RWPE1 (cell line): ENCODE results near the gene LRRIQ3.

Experiments
- CTCF ChIA-PET: fragments of 350-600 bp; sonication (Branson Sonifier 250); formaldehyde crosslinking; extraction: SDS; loops from one replicate; lab custom pipeline; 2021; lab: Yijun Ruan, JAX
- POLR2A ChIA-PET: fragments of 400-600 bp; formaldehyde crosslinking; extraction: SDS; loops from one replicate; lab custom pipeline; 2020; ENCODE audit warnings: antibody characterized with exemption; ENCODE audit not compliant: low non-redundant PET; lab: Yijun Ruan, JAX
- DNase-seq: peaks from one replicate; pipeline ENCODE4 v3.0.0; 2012; ENCODE audit warnings: low spot score
- H3K27ac ChIP-seq: fragments of 450-650 bp; 2 replicates; pipeline ENCODE4 v1.5.1; 2017
- CTCF ChIP-seq: fragments of 450-650 bp; conservative IDR thresholded peaks from 2 replicates; pipeline ENCODE4 v1.5.1; 2017; ENCODE audit warnings: low read depth, mild to moderate bottlenecking

LRRIQ3 gene

DNA sequence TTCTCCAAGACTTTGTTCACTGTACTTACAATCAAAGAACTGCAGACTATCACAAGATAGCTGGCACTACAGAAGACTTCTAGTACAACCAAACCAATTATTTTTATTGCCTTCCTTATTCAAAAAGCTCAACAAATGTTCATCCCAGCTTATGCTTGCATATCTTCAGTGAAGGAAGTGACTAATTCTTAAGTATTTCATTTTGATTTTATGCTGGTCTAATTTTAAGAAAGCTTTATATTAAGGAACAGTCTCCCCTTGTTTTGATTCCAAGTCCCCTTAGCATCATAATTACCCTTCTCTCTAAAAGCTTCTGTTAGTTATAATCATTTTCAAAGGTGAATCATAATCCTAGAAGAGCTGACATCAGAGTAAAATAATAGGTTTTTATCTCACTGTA is 132.9 kb downstream of the LRRIQ3 start:
- DNase-seq: no peak
- POLR2A ChIA-PET: no interaction called here
- no peak for TF ChIP-seq CTCF
- CTCF ChIA-PET: interaction anchor here (0.5 kb wide), 1 partner anchor 390 kb away, joined by 3 read pairs; no protein-coding TSS in a partner anchor
- H3K27ac ChIP-seq: no peak overlapping the region

- no peak for DNase-seq
- POLR2A ChIA-PET: no interaction called here
- no peak for TF ChIP-seq CTCF
- H3K27ac ChIP-seq: no peak overlapping the region
- CTCF ChIA-PET: no interaction called here
These were observed 140.3 kb downstream of the LRRIQ3 start for GRCh38 chr1:74057719-74058118.

DNA sequence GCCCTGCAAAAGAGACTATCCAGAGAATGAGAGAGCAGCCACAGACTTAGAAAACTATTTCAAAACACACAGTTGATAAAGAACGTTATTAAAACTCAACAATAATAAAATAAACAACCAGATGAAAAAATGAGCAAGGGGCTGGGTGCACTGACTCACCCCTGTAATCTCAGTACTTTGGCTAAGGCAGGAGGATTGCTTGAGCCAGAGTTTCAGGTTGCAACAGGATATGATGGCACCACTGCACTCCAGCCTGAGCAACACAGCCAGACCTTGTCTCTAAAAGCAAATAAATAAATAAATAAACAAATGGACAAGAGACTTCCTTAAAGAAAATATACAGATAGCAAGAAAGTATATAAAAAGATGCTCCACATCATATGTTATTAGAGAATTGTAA is 144.6 kb downstream of the LRRIQ3 start:
- ChIA-PET CTCF (interaction anchor here (0.7 kb wide), 1 partner anchor 371 kb away, joined by 3 read pairs; no protein-coding TSS in a partner anchor), POLR2A (no interaction called here)
- no peak for DNase-seq
- TF ChIP-seq CTCF: no peak
- H3K27ac ChIP-seq: no peak overlapping the region

- no peak for DNase-seq
- TF ChIP-seq CTCF: no peak
- ChIA-PET CTCF (no interaction called here), POLR2A (no interaction called here)
- no peak overlapping the region for H3K27ac ChIP-seq
These were observed 147.6 kb downstream of the LRRIQ3 start for GRCh38 chr1:74050386-74050785.

- ChIA-PET POLR2A (no interaction called here), CTCF (no interaction called here)
- H3K27ac ChIP-seq: no peak overlapping the region
- no peak for DNase-seq
- TF ChIP-seq CTCF: no peak
These were observed 159.9 kb downstream of the LRRIQ3 start for GRCh38 chr1:74038042-74038441.

DNA sequence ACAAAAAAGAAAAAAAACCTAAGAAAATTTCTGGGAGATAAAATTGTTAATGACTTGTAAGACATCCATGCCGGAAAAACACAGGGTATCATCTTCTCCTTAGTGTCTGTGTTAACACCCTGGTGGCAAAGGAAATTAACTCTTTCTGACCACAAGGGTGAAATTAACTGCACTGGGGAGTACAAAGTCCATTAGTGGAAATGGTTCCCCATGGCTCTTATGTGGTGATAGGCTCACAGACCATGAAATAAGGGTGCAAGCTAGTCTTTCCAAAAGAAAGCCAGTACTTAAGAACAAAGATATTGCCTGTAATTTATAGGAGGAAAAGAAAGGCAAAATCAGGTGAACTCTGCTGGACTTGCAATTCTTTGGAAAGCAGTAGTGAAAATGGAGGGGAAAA is 185.4 kb downstream of the LRRIQ3 start:
- POLR2A ChIA-PET: no interaction called here
- no peak for TF ChIP-seq CTCF
- DNase-seq: no peak
- CTCF ChIA-PET: no interaction called here
- no peak overlapping the region for H3K27ac ChIP-seq

DNA sequence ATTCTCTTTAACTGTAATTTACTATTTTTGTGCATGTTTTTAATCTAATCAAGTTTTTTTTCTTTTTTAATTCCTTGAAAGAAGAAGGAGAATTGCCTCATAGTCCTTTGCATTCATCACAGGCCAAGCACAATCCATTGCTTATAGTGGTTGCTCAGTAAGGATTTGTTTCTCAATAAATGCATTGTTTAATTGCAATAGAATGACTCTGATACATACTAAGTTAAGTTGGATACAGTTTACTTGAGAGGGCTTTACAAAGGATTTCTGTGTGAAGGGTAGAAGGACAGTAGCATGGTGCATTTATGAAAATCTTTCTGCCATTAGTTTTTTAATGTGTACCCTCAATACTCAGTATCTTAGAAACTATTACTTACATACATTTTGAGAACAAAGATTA is 186.2 kb downstream of the LRRIQ3 start:
- DNase-seq: no peak
- no peak overlapping the region for H3K27ac ChIP-seq
- no peak for TF ChIP-seq CTCF
- ChIA-PET POLR2A (no interaction called here), CTCF (no interaction called here)
